GM19467 (cell line): ENCODE data around the gene FAM3A.
"Not testable (repeated sequence)": the region's sequence is repeated elsewhere in the genome, so short reads cannot be mapped to it uniquely, and the experiment has no call there.

Source experiments
- ATAC-seq: cut with Tn5 transposase; IDR thresholded peaks from one replicate; pipeline ENCODE4 v1.9.1; 2021; ENCODE audit warnings: mild to moderate bottlenecking, moderate library complexity; ENCODE audit not compliant: unreplicated experiment

The FAM3A gene

DNA sequence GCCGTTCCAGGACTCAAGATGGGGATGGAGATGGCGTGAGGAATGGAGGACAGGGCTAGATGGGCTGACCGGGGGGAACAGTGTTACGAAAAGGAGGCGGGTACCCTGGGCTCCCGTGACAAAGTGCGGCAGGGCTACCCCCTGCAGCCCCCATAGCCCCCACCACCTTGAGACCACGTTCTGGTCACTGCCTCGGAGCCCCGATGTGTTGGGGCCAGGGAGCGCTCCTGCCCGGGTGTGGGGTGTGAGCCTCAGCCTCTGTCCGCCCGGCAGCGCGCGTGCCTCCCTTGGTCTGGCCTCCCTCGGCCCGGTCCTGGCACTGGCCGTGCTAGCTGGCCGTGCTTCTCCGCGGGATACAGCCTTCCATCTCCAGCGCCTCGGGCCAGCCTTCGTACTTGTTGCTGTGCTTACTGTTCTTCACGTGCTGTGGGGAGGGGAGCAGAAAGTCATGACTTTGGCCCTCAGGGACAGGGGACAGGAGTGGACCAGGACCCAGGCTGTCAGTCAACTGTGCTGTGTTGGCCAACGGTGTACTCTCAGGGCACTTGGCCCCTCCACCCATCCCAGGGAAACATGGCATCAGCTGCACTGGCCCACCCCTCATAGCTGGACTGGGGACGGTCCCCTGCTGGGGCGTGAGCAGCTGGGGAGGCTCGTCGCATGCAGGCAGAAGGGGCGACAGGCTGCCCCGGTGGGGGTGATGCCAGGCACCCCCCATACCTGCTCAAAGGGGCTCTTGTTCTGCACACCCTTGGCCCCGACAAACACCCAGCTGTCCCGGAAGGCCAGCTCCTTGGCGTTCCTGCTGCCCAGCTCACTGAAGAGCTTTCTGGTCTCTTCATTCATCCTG lies 9.3 kb downstream of the FAM3A start:
- ATAC-seq = no peak

DNA sequence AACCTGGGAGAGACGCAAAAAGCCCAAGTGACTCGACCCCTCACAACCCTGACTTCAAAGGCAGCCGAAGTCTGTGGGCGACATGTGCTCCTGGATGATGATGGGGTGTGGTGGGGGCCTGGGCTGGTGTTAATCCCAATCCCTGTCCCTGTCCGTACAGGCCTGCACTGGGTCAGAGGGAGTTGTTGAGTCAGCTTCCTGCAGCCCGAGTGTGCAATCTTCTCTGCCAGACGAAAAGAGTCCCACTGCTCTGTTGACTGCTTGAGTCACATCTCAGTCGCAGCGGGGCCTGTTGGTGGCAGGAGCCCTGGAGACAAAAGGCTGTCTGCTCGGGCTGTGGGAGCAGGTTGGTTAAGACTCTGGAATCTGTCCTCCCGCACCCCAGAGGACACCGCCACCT lies 10.3 kb downstream of the FAM3A start:
- no peak for ATAC-seq

DNA sequence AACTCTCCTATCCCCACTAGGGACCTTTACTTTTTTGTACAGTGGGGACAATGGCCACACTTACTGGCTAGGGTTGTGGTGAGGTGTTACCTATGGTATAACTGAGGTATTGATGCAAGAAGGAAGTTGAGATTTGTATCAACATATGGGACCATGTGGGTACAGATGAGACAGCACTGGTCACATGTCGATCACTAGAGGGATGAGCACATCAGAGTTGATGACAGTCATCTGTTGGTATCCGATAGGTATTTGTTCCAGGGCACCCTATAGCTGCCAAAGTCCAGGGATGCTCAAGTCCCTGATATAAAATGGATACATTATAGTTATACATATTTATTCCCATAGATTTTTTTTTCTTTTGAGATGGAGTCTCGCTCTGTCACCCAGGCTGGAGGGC lies 13.0 kb downstream of the FAM3A start:
- no peak for ATAC-seq

DNA sequence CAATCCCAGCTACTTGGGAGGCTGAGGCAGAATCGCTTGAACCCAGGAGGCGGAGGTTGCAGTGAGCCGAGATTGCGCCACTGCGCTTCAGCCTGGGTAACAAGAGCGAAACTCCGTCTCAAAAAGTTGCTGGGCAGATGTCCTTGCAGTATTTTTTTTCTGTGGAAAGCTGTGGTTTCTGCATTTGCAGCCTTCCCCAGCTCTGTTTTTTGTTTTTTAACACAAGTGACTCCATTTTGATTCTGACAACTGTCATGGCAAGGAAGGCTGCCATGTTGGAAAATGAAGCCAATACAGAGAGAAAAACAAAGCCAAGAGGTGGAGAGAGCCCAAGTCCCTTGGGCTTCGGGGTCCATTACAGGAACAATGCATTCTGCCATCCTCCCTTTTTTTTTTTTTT lies 13.9 kb downstream of the FAM3A start:
- no peak for ATAC-seq

DNA sequence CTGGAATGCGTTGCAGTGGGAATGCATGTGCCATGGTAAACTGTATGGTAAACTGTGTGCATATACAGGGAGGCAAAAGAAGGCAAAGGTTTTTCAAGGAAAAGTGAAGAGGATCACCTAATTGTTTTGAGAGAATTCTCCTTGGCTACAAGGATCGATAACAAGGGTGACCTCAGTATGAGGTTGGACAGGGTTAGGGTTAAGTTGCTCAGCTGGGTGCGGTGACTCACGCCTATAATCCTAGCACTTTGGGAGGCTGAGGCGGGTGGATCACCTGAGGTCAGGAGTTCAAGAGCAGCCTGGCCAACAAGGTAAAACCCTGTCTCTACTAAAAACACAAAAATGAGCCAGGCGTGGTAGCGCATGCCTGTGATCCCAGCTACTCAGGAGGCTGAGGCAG lies 14.6 kb downstream of the FAM3A start:
- not testable (repeated sequence) for ATAC-seq

DNA sequence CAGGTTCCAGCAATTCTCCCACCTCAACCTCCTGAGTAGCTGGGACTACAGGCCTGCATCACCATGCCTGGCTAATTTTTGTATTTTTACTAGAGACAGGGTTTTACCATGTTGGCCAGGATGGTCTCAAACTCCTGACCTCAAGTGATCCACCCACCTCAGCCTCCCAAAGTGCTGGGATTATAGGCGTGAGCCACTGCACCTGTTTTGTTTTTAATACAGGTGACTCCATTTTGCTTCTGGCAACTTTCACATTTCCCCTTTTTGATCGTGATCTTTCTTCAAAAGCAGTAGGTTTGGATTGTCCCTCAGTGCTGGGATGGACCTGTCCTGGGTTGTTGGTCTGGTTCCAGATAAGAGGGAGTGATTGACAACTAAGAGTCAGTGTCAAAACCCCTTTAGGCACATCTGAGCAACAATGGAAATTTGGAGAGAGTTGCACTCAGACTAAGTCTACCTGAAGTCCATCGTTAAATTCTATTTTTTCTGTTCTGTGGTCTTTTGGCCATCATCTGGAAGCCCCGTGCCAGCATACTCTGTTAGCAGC lies 19.4 kb downstream of the FAM3A start:
- not testable (repeated sequence) for ATAC-seq

DNA sequence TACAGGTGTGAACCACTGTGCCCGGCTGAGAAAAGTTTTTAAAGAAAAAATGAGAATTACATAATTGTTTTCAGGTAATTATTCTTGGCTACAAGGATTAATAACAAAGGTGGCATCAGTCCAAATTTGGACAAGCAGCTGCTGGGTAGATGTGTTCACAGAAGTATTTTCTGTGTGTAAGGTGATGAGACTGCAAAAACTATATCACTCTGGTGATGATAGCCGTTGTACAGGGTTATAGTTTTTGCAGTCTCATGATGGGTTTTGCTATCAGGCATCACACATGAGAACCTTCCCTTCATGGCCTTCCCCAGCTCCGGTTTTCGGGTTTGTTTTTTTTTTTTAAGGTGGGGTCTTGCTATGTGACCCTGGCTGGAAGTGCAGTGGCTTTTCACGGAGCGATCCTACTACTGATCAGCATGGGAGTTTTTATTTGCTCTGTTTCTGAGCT lies 20.5 kb downstream of the FAM3A start:
- ATAC-seq = no peak

DNA sequence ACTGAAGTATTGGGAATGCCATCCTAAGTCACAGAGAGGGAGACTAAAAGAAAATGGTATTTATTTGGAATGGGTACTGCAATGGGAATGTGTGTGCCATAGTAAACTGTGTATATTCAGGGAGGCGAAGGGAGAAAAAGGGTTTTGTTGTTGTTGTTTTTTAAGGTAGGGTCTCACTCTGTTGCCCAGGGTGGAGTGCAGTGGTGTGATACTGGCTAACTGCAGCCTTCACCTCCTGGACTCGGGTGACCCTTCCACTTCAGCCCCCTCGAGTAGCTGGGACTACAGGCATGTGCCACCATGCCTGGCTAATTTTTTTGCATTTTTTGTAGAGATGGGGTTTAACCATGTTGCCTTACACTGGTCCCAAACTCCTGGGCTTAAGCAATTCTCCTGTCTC lies 21.3 kb downstream of the FAM3A start:
- no peak for ATAC-seq

DNA sequence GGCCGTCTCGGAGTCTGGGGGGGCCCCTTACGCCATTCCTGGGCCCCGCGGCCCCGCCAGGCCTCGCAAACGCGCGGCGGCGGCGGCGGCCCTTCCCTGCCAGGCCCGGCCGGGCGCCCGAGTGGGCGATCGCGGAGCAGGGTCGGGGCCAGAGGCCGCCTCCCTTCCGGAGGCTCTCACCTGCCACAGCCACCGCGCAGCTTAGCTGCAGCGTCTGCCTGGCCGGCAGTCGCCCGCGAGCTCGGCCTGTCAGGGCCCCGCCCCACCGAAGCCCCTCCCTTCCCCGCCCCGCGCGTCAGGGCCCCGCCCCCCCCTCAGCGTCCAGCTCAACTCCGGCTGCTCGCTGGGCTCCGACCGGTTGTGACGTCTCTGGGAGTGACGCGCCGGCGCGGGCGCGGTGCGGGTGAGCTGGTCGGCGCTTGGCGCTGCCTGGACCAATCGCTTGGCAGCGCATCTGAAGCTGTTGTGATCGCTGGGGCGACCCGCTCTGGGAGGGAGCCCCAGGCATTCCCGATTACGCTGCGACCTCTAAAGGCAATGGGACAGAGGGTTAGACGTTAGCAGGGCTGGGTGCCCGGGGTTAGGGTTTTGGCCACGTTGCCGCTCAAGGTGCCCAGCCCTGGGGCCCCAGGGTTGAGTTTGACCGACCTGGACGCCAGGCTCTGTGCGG lies 25.5 kb downstream of the FAM3A start, which contains the start of gene SLC10A3:
Gene SLC10A3, minus strand, starts transcription at position 216 of the 670 bp plus-strand sequence. CDS start 1,689 bp downstream, outside the sequence.
- ATAC-seq = peak; percentile 84

DNA sequence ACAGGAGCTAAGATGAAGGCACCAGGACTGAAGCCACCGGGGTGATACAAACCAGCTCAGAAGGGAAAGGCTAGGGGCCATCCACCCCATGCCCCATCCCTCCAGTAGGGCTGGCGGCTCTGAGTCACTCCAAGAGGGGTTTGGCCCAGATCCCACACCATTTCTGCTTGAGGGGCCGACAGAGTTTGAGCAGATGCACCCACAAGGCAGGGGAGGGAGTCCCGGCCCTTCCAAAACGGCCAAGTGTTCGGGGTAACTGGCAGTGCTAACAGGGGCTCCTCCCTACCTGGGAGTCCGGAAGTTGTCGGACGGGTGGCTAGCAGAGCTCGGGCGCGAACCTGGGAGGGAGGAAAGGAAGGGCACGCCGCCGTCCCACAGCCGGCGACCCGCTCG lies 26.0 kb downstream of the FAM3A start:
- peak; percentile 15 for ATAC-seq

DNA sequence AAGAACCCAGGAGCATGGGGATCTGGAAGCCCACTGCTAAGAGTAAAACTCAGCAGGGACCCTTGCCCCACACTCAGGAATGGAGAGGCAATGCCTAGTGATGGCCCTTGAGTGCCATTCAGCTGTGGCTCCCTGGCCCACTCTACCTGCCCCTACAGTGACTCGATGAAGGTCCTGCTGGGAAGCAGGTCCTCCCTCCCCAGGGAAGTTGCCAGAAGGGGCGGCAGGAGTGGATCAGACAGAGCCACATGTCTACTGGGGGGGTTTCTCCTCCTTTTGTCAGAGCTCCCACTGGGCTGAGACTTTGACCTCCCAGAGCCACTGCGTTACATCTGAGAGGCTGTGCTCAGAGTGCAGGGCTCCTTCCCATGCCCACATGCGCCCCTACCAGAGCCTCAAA lies 26.9 kb downstream of the FAM3A start:
- no peak for ATAC-seq

DNA sequence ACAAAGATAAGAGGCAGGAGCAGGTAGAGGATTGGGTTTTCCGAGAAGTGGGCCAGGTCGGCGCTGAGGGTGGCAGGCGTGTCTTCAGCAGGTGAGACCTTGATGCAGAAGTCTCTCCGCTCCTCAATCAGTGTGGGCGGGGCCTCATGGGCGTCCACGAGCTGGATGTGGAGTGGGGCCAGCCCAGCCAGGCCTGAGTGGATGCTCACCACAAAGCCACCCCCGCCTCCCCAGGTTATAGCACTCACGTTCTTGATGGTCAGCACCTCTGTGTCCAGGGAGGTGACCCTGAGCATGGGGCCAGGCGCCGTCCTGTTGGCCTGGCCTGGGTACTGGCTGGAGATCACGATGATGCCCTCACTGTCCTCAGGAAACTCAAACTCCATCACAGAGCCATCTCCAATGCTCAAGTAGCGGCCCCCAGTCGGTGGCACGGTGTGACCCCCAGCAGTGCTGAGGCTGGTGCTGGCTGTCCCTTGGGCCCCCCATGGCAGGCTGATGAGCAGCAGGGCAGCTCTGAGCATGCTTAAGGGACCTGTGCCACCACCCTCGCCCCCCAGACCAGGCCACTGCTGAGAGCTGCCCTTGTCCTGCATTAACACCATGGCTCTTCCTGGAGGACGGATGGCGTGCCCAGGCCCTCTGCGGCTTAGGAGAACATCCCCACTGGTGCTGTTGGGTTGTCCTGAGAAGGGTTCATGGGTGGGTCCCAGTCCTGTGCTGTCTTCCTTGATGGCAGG lies 27.5 kb downstream of the FAM3A start:
- ATAC-seq = no peak

DNA sequence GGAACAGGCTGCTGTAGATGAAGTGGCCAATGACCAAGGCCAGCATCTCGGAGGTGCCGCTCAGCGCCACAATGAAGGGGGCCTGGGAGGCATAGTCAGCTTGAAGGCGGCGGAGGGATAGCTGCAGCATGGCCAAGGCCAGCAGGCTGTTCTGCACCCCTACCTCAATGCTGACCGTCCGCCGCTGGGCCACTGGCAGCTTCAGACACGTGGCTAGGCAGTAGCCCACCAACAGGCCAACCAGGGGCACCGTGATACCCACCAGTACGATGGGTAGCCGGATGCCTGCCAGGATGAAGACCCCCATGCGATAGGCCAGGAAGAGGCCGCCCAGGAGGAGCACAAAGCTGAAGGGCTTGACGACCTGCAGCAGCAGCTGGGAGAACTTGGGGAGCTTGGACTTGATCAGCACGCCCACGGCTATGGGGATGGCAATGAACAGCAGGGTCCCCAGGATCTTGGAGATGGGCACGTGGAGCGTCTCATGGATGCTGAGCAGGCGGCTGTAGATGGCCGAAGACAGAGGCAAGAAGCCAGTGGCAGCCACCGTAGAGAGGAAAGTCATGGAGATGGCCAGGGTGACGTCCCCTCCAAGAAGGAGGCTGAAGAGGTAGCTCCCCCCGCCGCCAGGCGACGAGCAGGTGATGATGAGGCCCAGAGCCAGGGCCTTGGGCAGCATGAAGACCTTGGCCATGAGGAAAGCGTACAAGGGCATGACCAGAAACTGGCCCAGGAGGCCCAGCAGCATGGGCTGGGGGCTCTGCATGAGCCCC lies 28.3 kb downstream of the FAM3A start:
- ATAC-seq = no peak

DNA sequence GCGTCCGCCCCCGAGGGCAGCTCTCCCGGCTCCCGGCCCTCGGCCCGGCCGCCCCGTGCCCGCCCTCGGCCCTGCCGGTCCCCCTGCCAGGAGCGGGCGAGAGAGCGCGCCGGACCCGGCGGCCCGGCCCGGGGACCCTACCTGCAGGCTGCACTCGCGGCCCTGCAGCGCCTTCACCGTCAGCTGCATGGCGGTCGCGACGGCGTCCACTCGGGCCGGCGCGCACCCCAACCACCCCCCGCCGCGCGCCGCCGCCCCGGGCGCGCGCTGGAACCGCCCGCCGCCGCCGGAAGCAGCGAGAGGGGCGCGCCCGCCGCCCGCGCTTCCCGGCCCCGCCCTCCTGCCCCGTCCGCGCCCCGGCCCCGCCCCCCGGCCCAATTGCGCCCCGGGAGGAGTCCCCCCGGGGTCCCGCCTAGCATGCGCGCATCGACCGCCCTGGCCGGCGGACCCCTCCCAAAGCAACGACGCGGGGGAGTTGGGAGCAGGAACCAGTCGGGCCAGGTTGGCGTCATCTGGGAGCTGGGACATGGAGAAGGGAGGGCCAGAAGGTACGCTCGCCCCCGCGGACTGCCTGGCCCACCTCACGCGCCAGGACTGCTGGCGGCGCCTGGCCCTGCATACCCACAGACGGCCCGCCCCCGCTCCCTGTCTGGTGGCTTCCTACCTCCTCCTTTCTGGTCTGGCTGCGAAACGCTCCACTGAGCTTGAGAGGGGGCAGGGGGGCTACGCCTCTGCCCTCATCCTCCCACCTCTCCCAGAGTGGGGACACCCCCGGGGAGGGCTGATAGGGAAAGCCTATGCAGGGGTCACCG lies 29.4 kb downstream of the FAM3A start, which contains the start of gene UBL4A:
Gene UBL4A, minus strand, starts transcription at position 220 of the 812 bp plus-strand sequence. Its CDS starts 31 bp downstream, at position 189.
- no peak for ATAC-seq

DNA sequence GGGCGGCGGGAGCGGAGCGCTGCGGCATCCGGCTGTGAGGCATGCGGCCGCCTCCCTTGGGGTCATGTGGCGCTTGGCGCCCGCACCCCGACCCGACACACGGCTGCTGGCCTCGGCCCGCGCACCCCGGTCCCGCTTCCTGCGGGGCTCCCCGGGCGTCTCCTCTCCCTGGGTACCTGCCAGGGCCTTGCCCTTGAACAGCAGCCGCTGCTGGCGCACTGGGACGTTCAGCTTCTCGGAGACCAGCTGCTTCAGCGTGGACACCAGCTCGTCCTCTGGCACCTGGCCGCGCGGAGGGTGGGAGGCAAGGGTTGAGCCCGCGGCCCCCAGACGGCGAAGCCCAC lies 30.0 kb downstream of the FAM3A start:
- no peak for ATAC-seq

DNA sequence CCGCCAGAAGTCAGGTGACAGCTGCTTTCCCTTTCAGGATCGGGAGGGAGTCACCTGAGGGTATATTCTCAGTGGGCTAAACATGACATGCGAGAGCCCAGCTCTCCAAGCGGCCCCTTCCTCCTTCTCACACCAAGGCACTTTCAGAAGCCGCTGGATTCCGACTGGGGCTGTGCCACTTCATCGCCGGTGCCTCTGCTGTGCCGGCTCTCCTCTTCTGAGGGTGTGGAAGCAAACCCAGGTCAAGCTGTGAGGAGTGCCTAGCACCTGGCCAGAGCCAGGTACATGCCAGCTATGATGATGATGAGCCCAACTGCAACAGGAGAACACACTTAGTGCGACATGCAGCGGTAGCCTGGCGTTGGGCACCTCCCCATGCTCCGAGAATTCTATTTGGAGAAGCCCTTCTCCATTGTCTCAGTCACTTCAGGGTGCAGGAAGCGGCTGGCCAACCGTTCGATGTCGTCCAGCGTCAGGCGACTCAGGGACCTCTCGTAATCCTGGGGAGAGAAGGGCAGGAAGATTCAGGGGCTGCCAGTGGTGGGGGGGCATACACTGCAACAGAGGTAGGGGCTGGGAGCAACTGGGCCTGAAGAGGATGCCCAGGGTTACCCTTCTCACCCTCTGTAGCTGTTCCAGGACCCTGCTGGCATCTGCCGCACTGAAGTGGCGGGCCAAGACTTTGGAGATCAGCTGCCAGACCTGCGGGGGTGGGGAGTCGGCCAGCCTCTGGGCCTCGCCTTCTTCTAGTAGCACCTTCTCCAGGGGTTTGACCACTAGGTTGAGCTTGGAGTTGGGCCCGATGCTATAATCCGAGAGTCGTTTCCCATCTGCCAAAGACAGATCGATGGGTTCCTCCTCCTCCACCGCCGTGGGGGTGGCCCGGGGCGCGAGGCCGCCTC lies 30.6 kb downstream of the FAM3A start:
- ATAC-seq = no peak

DNA sequence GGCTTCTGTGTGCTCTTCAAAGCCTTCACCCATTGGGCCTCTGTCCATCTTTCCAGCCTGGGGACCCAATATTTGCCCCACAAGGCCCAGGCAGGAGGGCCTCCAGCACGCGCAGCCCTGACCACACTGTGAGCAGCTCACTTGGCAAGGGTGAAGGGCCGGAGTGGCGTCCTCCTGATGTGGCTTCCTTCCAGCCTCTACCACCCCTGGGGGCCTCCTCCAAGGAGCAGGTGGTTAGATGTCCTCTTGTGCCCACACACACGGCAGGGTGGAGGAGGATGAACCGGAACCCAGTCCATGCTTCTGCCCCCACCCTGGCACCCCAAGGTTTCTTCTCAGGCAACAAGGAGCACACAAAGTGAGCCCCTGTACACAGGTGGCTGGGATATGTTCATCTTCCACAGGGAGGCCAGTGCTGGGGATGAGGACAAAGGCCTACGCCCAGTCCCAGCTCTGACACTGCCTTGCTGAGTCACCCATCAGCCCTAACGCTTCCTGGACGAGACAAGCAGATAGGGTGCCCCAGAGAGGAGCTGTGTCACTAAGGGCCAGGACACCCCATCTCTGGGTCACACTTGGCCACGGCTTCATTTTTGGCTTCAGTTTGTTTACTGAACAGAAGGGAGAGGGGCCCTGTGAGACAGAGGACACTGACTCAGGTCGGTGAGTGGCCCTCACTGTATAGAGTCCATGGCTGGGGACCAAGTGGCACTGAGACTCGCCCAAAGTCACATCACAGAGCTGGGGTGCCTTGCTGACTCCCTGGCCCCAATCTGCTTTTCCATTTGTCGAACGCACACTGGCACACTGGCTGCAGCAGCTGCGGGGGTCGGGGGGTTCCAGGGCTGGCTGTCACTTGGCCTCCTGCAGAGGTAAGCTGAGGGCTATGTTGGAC lies 31.5 kb downstream of the FAM3A start:
- no peak for ATAC-seq

DNA sequence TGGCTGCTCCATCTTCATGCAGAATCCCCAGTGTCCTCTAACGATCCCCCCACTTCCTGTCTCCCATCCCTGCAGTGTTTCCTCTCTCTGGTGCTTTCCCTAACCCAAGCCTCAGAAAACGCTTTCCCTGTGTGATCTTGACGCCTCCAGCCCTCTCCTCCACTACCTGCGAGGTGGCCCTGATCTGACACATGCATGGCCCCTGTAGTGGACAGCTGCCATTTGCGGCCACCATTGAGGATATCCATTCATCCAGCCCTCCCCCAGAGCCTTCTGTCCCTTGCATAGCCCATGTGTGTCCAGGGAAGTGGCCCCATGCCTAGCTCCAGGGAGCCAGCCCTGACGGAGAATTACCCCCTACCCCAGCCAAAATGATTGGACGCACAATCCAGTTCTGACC lies 32.7 kb downstream of the FAM3A start:
- no peak for ATAC-seq
